Measurements from ENCODE around the gene HDAC4. TPM values are rescaled to one million over a fixed set of nuclear protein-coding genes. Genes with fewer than 3 reads are reported as not detected.

The HDAC4 gene
- total RNA-seq, 4 donors from 2014 or later: 51.4 to 107 (median 70.8) TPM

DNA sequence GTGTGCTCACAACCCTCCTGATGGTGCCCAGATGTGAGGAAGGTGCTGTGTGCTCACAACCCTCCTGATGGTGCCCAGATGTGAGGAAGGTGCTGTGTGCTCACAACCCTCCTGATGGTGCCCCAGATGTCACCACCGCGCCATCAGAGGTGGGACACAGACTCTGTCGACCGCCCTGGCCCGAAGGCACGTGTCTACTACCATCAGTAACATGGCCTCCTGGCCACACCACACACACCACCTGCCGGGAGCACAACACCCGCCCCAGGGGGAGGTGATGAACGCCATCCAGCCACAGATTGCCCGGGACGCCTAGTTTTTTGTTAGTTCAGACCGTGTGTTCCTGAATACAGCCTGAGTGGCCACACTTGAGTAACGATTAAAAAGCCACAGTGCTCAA lies 24.5 kb downstream of the HDAC4 start:
- peaks cover 4% of the 10 kb centered on the region for H3K4me1 ChIP-seq
- 84% methylated on average over 11 of the region's 13 CpGs for WGBS
- H3K9me3 ChIP-seq: no peaks in the 10 kb centered on the region
- DNase-seq (ENCODE audit: low spot score in 2 of 2): peak; percentile 55 to 72
- H3K27me3 ChIP-seq: no peaks in the 10 kb centered on the region
- peaks cover 6% of the 10 kb centered on the region for H3K36me3 ChIP-seq
- TF ChIP-seq CTCF (IDR thresholded peaks at IDR 0.05) (no peak), POLR2AphosphoS5 (IDR thresholded peaks at IDR 0.05) (no peak), POLR2A (IDR thresholded peaks at IDR 0.05) (no peak), EP300 (IDR thresholded peaks at IDR 0.05) (no peak)
- no peak overlapping the region for H3K4me3 ChIP-seq
- H3K27ac ChIP-seq: no peak overlapping the region

GRCh38 chr2:239375278-239376061 lies 25.4 kb downstream of the HDAC4 start:
- no peaks in the 10 kb centered on the region for H3K9me3 ChIP-seq
- 92% methylated on average over 2 of the region's 31 CpGs for WGBS
- peak; percentile 57 to 67 for DNase-seq (ENCODE audit: low spot score in 2 of 2)
- no peaks in the 10 kb centered on the region for H3K27me3 ChIP-seq
- peaks cover 6% of the 10 kb centered on the region for H3K36me3 ChIP-seq
- peaks cover 5% of the 10 kb centered on the region for H3K4me1 ChIP-seq
- no peak overlapping the region for H3K4me3 ChIP-seq
- H3K27ac ChIP-seq: no peak overlapping the region
- no peak for TF ChIP-seq CTCF (IDR thresholded peaks at IDR 0.05)
- no peak for TF ChIP-seq POLR2AphosphoS5 (IDR thresholded peaks at IDR 0.05)
- no peak for TF ChIP-seq EP300 (IDR thresholded peaks at IDR 0.05)
- TF ChIP-seq POLR2A (IDR thresholded peaks at IDR 0.05): no peak

- H3K36me3 ChIP-seq: peaks cover 6% of the 10 kb centered on the region
- 91% methylated on average over 13 of the region's 13 CpGs for WGBS
Measured at GRCh38 chr2:239374896-239375277, 25.9 kb downstream of the HDAC4 start.

DNA sequence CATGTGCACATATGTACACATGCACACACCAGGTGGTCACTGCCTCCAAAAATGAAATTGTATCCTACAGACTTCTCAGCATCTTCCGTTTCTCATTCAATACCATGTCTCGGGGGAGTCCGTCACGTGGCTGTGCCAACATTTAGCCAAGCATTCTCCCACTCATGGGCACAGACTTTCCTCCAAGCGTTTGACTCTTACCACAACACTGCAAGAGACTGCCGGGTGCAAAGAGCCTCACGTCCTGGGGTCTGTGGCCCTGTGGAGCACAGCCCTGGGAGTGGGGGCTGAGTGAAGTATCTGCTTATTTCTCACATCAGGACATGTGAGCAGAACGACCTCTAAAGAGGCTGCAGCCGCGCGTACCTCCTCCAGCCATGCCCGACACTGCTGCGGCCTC lies 28.0 kb downstream of the HDAC4 start:
- no peaks in the 10 kb centered on the region for H3K9me3 ChIP-seq
- peaks cover 6% of the 10 kb centered on the region for H3K36me3 ChIP-seq
- no peak overlapping the region for H3K27ac ChIP-seq
- WGBS: 94% methylated on average over 13 of the region's 13 CpGs
- H3K27me3 ChIP-seq: no peaks in the 10 kb centered on the region
- peaks cover 9% of the 10 kb centered on the region for H3K4me1 ChIP-seq
- H3K4me3 ChIP-seq: no peak overlapping the region
- DNase-seq (ENCODE audit: low spot score in 2 of 2): peak in 1 of 2 donors; percentile 28
- no peak for TF ChIP-seq POLR2AphosphoS5 (IDR thresholded peaks at IDR 0.05)
- TF ChIP-seq CTCF (IDR thresholded peaks at IDR 0.05): no peak
- no peak for TF ChIP-seq EP300 (IDR thresholded peaks at IDR 0.05)
- no peak for TF ChIP-seq POLR2A (IDR thresholded peaks at IDR 0.05)

More at GRCh38 chr2:239374896-239375277, 25.9 kb downstream of the HDAC4 start:
- peaks cover 11% of the 10 kb centered on the region for H3K4me1 ChIP-seq
- H3K27me3 ChIP-seq: no peaks in the 10 kb centered on the region
- TF ChIP-seq POLR2A (IDR thresholded peaks at IDR 0.05) (no peak), EP300 (IDR thresholded peaks at IDR 0.05) (no peak), POLR2AphosphoS5 (IDR thresholded peaks at IDR 0.05) (no peak), CTCF (IDR thresholded peaks at IDR 0.05) (no peak)
- H3K9me3 ChIP-seq: no peaks in the 10 kb centered on the region
- no peak overlapping the region for H3K4me3 ChIP-seq
- peak; percentile 58 to 64 for DNase-seq (ENCODE audit: low spot score in 2 of 2)
- no peak overlapping the region for H3K27ac ChIP-seq
